H1 (cell line): Measurements from ENCODE around the gene MT2A. TPM values are rescaled to one million over a fixed set of nuclear protein-coding genes. Genes with fewer than 3 reads are reported as not detected.

Source experiments
- CHD7 ChIP-seq: fragments of 300-600 bp; sonication (generic); IDR thresholded peaks from 2 replicates; pipeline ENCODE4 v1.7.1; 2012; ENCODE audit warnings: low read length, moderate library complexity, mild to moderate bottlenecking, inconsistent platforms; ENCODE audit not compliant: insufficient replicate concordance
- FOSL1 ChIP-seq: IDR thresholded peaks from 2 replicates; pipeline ENCODE4 v1.6.1; 2011; ENCODE audit warnings: mild to moderate bottlenecking, low read depth, low read length, moderate library complexity; ENCODE audit not compliant: insufficient read depth
- MAX ChIP-seq: IDR thresholded peaks from 2 replicates; pipeline ENCODE4 v1.6.1; 2012; ENCODE audit warnings: inconsistent platforms
- RFX5 ChIP-seq: IDR thresholded peaks from 2 replicates; pipeline ENCODE4 v1.6.1; 2011; ENCODE audit warnings: low read depth, low read length, improper control_type of control experiment, borderline replicate concordance
- SIX5 ChIP-seq: IDR thresholded peaks from 2 replicates; pipeline ENCODE4 v1.6.1; 2011; ENCODE audit warnings: mild to moderate bottlenecking, low read depth, low read length
- SP4 ChIP-seq: IDR thresholded peaks from 2 replicates; pipeline ENCODE4 v1.6.1; 2012; ENCODE audit warnings: low read length, inconsistent platforms
- polyA plus RNA-seq, 7 experiments: library from polyadenylated mRNA; depleted of rRNA in 3 of 7; stranded (reverse) in 5 of 7; unstranded in 2 of 7; fragments of >200 nt in 5 of 7; fragments of 200-250 nt in 2 of 7; gene quantifications; 1 replicate in 5 of 7; 2 replicates in 1 of 7; 4 replicates in 1 of 7; pipeline versions ENCODE4 v1.2.1 to v1.2.3, GENCODE V29; 2011 to 2013; ENCODE audit warnings: missing spikeins in 2 of 7, mixed read lengths in 2 of 7
- total RNA-seq: library from RNA; stranded (reverse); fragmentation: NEBNext Ultra II Directional; extraction: Animal tissue kit (Norgen Biotek cat#: 25700); gene quantifications from 2 replicates; pipeline ENCODE4 v1.2.1, GENCODE V29; 2021

The MT2A gene
- total and polyA plus RNA-seq, 2 of the 8 experiments (the other 6 are each of a cell fraction or from before 2014, with no cell fraction given): 9.5 to 30.1 TPM

DNA sequence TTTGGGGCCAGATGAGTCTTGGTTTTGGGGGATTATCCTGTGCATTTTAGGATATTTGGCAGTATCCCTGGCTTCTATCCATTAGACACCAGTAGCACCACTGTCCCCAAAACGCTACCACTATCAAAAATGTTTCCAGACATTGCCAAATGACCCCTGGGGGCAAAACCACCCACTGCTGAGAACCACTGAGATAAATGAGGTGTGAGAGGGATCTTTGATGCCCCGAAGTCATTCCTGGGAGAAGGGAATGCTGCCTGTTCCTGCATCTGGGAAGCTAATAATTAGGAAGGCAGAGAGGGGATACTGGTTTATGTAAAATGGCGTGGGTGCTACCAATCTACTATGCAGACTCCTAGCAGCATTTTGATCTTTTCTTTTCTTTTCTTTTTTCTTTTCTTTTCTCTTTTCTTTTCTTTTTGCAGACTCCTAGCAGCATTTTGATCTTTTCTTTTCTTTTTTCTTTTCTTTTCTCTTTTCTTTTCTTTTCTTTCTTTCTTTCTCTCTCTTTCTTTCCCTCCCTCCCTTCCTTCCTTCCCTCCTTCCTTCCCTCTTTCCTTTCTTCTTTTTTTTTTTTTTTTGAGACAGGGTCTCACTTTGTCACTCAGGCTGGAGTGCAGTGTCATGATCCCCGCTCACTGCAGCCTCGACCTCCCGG, 27.9 kb upstream of the MT2A start (continued):
- TF ChIP-seq CHD7 (no peak), FOSL1 (no peak), SIX5 (no peak), RFX5 (no peak), MAX (no peak), SP4 (no peak)
